ENCODE results near the gene ABHD1. TPM values are rescaled to one million over a fixed set of nuclear protein-coding genes. Genes with fewer than 3 reads are reported as not detected.

ABHD1 gene
- total and polyA plus RNA-seq, 4 donors = 0.09 to 2.0 (median 0.61) TPM

DNA sequence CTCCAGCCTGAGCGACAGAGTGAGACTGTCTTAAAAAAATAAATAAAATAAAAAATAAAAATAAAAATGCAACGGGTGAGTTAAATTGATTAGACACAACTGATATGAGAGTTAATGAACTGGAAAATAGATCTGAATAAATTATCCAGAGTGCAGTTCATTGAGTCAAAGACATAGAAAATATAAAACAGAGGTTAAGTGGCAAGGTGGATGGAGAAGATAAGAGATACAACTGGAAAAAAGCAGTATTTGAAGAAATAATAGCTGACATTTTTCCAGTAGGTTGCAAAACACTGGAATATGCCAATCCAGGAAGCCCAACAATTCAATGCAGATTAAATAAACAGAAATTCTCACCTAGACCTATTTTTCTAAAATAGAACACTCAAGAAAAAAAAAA, 15.4 kb upstream of the ABHD1 start:
- no peaks in the 10 kb centered on the region for H3K27me3 ChIP-seq (ENCODE audit: control insufficient read depth in 4 of 4, insufficient read depth in 4 of 4, low read length in 3 of 4)

DNA sequence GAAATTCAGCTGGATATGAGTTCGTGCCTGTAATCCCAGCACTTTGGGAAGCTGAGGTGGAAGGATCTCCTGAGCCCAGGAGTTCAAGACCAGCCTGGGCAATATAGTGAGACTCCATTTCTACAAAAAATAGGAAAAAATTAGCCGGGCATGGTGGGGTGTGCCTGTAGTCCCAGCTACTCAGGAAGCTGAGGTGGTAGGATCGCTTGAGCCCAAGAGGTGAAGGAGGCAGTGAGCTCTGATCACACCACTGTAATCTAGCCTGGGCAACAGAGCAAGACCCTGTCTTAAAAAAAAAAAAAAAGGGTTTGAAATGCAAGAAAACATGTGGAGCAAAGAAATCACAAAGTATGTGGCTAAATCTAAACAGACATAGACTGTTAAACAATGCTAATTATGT, 14.5 kb upstream of the ABHD1 start:
- H3K9me3 ChIP-seq (ENCODE audit: control insufficient read depth in 4 of 4, low read length in 3 of 4) = no peaks in the 10 kb centered on the region
- no peaks in the 10 kb centered on the region for H3K27me3 ChIP-seq (ENCODE audit: control insufficient read depth in 4 of 4, insufficient read depth in 4 of 4, low read length in 3 of 4)
- DNase-seq (ENCODE audit: low spot score) = no peak
- no peak for TF ChIP-seq MAX (IDR thresholded peaks at IDR 0.05)
- TF ChIP-seq, protein P1, sequence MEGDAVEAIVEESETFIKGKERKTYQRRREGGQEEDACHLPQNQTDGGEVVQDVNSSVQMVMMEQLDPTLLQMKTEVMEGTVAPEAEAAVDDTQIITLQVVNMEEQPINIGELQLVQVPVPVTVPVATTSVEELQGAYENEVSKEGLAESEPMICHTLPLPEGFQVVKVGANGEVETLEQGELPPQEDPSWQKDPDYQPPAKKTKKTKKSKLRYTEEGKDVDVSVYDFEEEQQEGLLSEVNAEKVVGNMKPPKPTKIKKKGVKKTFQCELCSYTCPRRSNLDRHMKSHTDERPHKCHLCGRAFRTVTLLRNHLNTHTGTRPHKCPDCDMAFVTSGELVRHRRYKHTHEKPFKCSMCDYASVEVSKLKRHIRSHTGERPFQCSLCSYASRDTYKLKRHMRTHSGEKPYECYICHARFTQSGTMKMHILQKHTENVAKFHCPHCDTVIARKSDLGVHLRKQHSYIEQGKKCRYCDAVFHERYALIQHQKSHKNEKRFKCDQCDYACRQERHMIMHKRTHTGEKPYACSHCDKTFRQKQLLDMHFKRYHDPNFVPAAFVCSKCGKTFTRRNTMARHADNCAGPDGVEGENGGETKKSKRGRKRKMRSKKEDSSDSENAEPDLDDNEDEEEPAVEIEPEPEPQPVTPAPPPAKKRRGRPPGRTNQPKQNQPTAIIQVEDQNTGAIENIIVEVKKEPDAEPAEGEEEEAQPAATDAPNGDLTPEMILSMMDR (IDR thresholded peaks at IDR 0.05; ENCODE audit: low read depth, low read length, missing input control) = no peak
- TF ChIP-seq HNF4G (IDR thresholded peaks at IDR 0.05) = no peak
- TF ChIP-seq, protein P2, sequence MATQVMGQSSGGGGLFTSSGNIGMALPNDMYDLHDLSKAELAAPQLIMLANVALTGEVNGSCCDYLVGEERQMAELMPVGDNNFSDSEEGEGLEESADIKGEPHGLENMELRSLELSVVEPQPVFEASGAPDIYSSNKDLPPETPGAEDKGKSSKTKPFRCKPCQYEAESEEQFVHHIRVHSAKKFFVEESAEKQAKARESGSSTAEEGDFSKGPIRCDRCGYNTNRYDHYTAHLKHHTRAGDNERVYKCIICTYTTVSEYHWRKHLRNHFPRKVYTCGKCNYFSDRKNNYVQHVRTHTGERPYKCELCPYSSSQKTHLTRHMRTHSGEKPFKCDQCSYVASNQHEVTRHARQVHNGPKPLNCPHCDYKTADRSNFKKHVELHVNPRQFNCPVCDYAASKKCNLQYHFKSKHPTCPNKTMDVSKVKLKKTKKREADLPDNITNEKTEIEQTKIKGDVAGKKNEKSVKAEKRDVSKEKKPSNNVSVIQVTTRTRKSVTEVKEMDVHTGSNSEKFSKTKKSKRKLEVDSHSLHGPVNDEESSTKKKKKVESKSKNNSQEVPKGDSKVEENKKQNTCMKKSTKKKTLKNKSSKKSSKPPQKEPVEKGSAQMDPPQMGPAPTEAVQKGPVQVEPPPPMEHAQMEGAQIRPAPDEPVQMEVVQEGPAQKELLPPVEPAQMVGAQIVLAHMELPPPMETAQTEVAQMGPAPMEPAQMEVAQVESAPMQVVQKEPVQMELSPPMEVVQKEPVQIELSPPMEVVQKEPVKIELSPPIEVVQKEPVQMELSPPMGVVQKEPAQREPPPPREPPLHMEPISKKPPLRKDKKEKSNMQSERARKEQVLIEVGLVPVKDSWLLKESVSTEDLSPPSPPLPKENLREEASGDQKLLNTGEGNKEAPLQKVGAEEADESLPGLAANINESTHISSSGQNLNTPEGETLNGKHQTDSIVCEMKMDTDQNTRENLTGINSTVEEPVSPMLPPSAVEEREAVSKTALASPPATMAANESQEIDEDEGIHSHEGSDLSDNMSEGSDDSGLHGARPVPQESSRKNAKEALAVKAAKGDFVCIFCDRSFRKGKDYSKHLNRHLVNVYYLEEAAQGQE (IDR thresholded peaks at IDR 0.05) = no peak
- no peak for TF ChIP-seq EGR1 (IDR thresholded peaks at IDR 0.05; ENCODE audit: low read depth in 2 of 2)
- TF ChIP-seq YY1 (IDR thresholded peaks at IDR 0.05) = no peak
- TF ChIP-seq HNF4A (conservative IDR thresholded peaks at IDR 0.05) = no peak
- no peak for TF ChIP-seq FOXA2 (IDR thresholded peaks at IDR 0.05)
- H3K9ac ChIP-seq (ENCODE audit: low read depth in 1 of 2, low read length in 2 of 2) = no peak overlapping the region
- no peak overlapping the region for H3K4me3 ChIP-seq (ENCODE audit: low read depth in 1 of 3, low read length in 3 of 3)
- WGBS = 91% methylated on average over 3 of the region's 3 CpGs
- H3K27ac ChIP-seq (ENCODE audit: low read depth in 1 of 2, low read length in 2 of 2) = no peak overlapping the region
- no peaks in the 10 kb centered on the region for H3K36me3 ChIP-seq (ENCODE audit: control insufficient read depth in 4 of 4, insufficient read depth in 3 of 4, low read depth in 1 of 4, low read length in 3 of 4)
- no peaks in the 10 kb centered on the region for H3K4me1 ChIP-seq (ENCODE audit: control insufficient read depth in 4 of 4, insufficient read depth in 4 of 4, low read length in 3 of 4)

More for the DNA sequence above, 15.4 kb upstream of the ABHD1 start:
- Histone ChIP-seq H3K36me3 (ENCODE audit: control insufficient read depth in 4 of 4, insufficient read depth in 3 of 4, low read depth in 1 of 4, low read length in 3 of 4) (no peaks in the 10 kb centered on the region), H3K4me1 (ENCODE audit: control insufficient read depth in 4 of 4, insufficient read depth in 4 of 4, low read length in 3 of 4) (no peaks in the 10 kb centered on the region), H3K27ac (ENCODE audit: low read depth in 1 of 2, low read length in 2 of 2) (no peak overlapping the region), H3K9me3 (ENCODE audit: control insufficient read depth in 4 of 4, low read length in 3 of 4) (no peaks in the 10 kb centered on the region), H3K9ac (ENCODE audit: low read depth in 1 of 2, low read length in 2 of 2) (no peak overlapping the region), H3K4me3 (ENCODE audit: low read depth in 1 of 3, low read length in 3 of 3) (no peak overlapping the region)
- TF ChIP-seq FOXA2 (IDR thresholded peaks at IDR 0.05) = no peak
- TF ChIP-seq GABPA (IDR thresholded peaks at IDR 0.05 in 1 of 2, conservative IDR thresholded peaks at IDR 0.05 in 1 of 2) = no peak
- TF ChIP-seq RAD21 (IDR thresholded peaks at IDR 0.05) = no peak
- no peak for TF ChIP-seq EGR1 (IDR thresholded peaks at IDR 0.05; ENCODE audit: low read depth in 2 of 2)
- TF ChIP-seq, protein P2 (IDR thresholded peaks at IDR 0.05) = no peak
- TF ChIP-seq HNF4A (conservative IDR thresholded peaks at IDR 0.05) = no peak
- no peak for TF ChIP-seq FOXA1 (IDR thresholded peaks at IDR 0.05)
- TF ChIP-seq JUND (IDR thresholded peaks at IDR 0.05) = no peak
- TF ChIP-seq, protein P3, sequence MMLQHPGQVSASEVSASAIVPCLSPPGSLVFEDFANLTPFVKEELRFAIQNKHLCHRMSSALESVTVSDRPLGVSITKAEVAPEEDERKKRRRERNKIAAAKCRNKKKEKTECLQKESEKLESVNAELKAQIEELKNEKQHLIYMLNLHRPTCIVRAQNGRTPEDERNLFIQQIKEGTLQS (IDR thresholded peaks at IDR 0.05) = no peak
- TF ChIP-seq HNF4G (IDR thresholded peaks at IDR 0.05) = no peak
- TF ChIP-seq RXRA (IDR thresholded peaks at IDR 0.05) = no peak
- TF ChIP-seq TAF1 (conservative IDR thresholded peaks at IDR 0.05) = no peak
- TF ChIP-seq SP1 (IDR thresholded peaks at IDR 0.05) = no peak
- TF ChIP-seq MAX (IDR thresholded peaks at IDR 0.05) = no peak
- TF ChIP-seq NR2F2 (IDR thresholded peaks at IDR 0.05) = no peak
- no peak for TF ChIP-seq ZBTB33 (IDR thresholded peaks at IDR 0.05)
- WGBS = 76% methylated on average over 2 of the region's 2 CpGs
- no peak for DNase-seq (ENCODE audit: low spot score)
